Hematopoietic multipotent progenitor cell (in vitro differentiated cells): ENCODE data around the gene MORN1. TPM values are rescaled to one million over a fixed set of nuclear protein-coding genes. Genes with fewer than 3 reads are reported as not detected.

Experiments used
- DNase-seq, 3 donors: peaks; one replicate each; pipeline ENCODE4 v3.0.0-alpha.2; 2011 to 2015; ENCODE audit warnings: low read depth in 2 of 3, low spot score in 2 of 3
- total RNA-seq: library from RNA; depleted of rRNA; stranded (reverse); fragments of >200 nt; gene quantifications from one replicate; pipeline ENCODE4 v1.2.3, GENCODE V29; 2012

Gene MORN1
- total RNA-seq, 1 donor = 17.8 TPM

GRCh38 chr1:2375923-2376260, 15.5 kb downstream of the MORN1 start:
- no peak for DNase-seq

GRCh38 chr1:2375246-2375922, 16.0 kb downstream of the MORN1 start:
- no peak for DNase-seq

GRCh38 chr1:2374252-2375155, 16.9 kb downstream of the MORN1 start:
- no peak for DNase-seq

GRCh38 chr1:2373551-2374251, 17.7 kb downstream of the MORN1 start:
- DNase-seq = no peak

GRCh38 chr1:2372551-2373490, 18.5 kb downstream of the MORN1 start:
- no peak for DNase-seq

GRCh38 chr1:2368053-2368744, 23.2 kb downstream of the MORN1 start:
- DNase-seq = no peak

- DNase-seq = no peak
Measured at GRCh38 chr1:2363847-2364513, 27.4 kb downstream of the MORN1 start.

- DNase-seq = no peak
Measured at GRCh38 chr1:2360588-2361364, 30.6 kb downstream of the MORN1 start.

GRCh38 chr1:2358651-2359640, 32.4 kb downstream of the MORN1 start:
- no peak for DNase-seq

GRCh38 chr1:2358072-2358471, 33.3 kb downstream of the MORN1 start:
- DNase-seq = no peak

- DNase-seq = no peak
Measured at GRCh38 chr1:2356911-2357845, 34.2 kb downstream of the MORN1 start.

GRCh38 chr1:2356401-2356800, 35.0 kb downstream of the MORN1 start:
- no peak for DNase-seq

- no peak for DNase-seq
Measured at GRCh38 chr1:2355373-2356261, 35.7 kb downstream of the MORN1 start.

GRCh38 chr1:2354511-2355372, 36.6 kb downstream of the MORN1 start:
- DNase-seq = no peak
